Pons (tissue), 1 donor: Measurements from ENCODE around the gene CSF1R.
"Not testable (repeated sequence)": the region's sequence is repeated elsewhere in the genome, so short reads cannot be mapped to it uniquely, and the experiment has no call there.

Experiments
- DNase-seq: peaks from one replicate; pipeline ENCODE4 v3.0.0-alpha.2; 2016; ENCODE audit warnings: low spot score

CSF1R gene

DNA sequence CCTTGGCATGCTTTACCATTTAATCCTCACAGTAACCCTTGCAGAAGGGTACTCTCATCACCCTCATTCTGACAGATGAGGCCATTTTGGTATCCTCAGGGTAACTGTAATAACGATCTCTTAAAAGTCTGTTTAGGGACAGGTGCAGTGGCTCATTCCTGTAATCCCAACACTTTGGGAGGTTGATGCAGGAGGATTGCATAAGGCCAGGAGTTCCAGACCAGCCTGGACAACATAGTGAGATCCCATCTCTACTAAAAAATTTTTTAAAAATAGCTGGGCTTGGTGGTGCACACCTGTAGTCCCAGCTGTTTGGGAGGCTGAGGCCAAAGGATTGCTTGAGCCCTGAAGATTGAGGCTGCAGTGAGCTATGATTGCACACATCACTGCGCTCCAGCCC lies 31.8 kb downstream of the CSF1R start:
- no peak for DNase-seq

DNA sequence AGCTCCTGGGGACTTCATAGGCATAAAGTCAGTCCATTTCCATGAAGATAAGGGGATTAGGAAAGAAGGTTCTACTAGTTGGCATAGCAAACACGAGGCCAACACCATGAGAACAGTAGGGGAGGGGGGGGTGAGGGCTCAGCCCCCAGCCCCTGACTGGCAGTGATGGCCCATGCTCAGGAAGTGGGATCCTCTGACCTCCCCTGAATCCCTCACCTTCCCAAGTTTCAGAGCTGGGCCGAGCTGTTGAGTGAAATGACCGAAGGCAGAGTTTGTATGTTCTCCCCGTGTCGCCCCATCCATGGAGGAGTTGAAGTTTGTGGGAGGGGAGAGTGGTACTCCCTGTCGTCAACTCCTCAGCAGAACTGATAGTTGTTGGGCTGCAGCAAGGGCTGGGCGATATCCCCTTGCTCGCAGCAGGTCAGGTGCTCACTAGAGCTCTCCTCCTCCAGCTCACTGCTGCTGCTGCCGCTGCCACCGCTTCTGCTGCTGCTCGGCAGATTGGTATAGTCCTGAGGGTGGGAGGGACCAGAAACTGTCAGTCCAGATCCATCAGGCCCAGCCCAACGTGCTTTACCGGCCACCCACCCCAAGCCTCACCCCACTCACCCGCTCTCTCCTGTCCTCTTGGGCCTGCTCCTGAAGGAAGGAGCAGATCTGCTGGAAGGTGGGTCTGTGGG lies 32.5 kb downstream of the CSF1R start:
- no peak for DNase-seq

DNA sequence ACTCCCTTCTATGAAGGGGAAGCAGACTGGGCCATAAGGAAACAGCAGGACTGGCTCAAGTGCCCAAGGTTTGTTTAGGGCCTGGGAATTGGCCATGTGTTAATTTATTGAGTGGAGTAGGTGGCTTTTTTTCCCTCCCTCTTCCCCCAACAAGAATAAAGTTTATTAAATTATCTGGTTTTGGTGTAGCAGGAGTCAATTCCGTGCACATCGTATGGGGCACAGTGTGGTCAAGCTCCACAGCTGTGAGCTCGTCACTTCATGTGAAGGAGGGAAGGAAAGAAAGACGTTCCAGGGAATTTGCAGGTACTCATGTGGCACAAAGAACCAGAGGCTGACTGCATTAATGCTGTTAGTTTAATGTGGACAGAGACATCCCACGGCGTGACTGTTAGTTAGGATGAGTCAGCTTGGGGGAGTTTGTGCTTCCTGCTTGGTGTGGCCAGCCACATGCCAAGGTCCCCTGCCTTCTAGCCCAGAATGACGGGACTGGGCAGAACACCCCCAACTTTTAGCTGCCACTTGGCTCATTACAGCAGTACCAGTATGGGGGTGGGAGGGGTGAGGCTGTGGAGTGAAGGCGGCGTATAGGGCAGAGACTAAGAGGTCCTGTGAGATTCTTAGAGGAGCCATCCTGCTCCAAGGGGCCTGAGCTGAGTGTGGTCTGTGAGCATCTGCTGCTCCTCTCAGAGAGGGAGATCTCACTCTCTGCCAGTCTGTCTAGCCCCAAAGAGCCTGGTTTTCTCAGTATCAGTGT lies 33.2 kb downstream of the CSF1R start:
- no peak for DNase-seq

DNA sequence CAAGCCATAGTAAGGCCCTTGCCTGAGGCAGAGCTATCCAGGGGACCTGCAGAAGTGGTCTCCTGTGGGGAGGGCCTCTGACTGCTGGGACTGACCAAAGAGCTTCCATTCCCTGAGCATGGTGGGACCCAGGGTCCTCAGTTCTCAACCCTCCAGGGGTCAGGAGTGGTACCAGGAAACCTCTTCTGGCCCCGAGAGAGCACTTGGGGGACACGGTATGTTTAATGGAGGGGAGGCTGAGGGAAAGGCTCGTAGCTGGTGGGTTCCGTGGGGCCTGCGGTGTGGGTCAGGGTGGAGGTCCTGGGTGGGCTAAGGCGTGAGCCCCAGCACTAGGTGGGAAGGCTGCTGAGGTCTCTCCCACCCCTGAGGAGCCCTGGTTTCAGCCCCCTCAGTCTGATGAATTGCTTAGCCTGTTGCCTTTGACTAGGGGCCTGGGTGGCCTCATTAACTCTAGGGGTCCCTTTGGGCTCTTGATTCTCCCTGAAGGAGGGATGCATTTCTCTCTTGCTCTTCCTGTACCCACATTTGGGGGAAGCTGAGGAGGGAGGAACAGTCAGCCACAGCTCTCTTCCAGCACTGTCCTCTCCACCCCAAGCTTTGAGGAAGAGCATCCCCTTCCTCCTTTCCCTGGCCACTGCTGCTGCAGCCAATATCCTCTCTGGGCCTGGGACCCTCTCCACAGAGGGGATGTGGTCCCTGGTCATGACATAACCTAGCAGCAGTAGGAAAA lies 34.0 kb downstream of the CSF1R start:
- no peak for DNase-seq

DNA sequence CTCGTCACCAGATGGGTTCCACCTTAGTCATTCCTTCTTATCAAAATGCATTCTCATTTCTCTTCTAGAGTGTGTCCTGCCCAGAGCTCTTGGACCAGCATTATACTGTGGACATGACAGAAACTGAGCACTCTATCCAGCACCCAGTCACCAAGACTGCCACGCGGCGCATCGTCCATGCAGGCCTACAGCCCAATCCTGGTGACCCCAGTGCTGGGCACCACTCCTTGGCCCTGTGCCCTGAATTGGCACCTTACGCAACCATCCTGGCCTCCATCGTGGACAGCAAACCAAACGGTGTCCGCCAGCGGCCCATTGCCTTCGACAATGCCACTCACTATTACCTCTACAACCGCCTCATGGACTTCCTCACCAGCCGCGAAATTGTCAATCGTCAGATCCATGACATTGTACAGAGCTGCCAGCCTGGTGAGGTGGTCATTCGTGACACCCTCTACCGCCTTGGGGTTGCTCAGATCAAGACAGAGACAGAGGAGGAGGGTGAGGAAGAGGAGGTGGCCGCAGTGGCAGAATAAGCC lies 34.6 kb downstream of the CSF1R start:
- DNase-seq = no peak

DNA sequence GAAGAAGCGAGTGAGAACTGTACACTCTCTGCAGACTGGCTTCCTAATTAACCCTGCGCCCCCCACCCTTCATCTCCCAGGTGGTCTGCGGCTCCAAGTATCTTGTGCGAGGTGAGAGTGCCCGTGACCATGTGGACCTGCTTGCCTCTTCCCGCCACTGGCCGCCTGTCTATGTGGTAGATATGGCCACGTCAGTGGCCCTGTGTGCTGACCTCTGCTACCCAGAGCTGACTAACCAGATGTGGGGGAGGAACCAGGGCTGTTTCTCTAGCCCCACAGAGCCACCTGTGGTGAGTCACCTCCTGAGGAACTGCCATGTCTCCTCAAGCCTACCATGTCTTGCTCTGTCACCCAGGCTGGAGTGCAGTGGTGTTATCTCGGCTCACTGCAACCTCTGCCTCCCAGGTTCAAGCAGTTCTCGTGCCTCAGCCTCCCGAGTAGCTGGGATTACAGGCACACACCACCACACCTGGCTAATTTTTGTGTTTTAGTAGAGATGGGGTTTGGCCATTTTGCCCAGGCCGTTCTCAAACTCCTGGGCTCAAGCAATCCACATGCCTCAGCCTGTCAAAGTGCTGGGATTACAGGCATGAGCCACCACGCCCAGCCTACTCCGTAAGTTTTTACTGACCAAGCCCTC lies 36.1 kb downstream of the CSF1R start:
- DNase-seq = not testable (repeated sequence)

DNA sequence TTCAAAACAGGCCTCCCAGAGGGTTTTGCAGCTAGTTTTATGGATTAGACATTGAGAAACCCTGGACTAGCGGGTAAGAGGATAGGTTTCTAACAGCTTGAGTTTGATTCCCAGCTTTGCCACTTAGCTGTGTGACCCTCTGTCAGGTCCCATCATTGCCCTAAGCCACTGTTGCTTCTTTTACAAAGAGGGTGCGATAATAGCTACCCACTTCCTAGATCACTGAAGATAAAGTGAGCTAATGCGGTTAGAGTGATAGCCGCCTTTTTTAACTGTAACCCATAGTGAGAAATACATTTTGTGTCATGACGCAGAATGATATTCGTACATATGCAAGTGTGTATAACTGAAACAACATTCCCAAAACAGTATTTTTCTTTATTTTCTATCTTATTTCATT lies 40.3 kb downstream of the CSF1R start:
- no peak for DNase-seq

DNA sequence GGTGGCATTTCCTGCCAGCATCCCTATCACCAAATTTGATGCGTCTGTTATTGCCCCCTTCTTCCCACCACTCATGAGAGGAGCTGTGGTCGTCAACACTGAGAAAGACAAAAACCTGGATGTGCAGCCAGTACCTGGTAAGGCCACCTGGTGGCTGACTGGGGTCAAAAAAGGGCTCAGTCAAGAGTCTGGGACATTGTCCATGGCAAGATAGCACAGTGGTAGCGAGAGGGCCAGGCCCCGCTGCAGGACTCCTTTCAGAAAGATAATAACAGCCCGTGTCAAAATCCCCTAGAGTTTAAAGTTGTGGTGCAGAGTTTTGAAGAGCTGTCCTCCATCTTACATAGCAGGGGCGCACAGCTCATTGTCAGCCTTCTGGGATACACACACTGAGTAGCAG lies 40.8 kb downstream of the CSF1R start:
- no peak for DNase-seq

DNA sequence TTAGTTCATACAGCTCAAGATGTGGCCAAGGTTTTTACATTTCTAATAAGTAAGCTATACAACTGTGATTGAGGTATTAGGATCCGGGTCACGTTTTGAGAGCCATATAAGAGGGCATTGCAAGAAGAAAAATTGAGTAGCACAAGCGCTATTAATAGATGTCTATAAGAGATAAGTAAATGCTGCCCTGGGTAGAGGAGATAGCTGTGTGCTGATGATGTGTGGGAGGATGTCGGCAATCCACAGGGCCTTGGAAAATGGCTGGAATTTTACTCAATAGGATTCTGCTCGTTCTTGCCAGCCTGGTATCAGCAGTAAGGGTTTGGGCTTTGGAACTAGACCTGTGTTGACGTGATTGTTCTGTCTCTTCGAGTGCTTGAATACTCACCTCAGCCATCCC lies 41.6 kb downstream of the CSF1R start:
- no peak for DNase-seq

DNA sequence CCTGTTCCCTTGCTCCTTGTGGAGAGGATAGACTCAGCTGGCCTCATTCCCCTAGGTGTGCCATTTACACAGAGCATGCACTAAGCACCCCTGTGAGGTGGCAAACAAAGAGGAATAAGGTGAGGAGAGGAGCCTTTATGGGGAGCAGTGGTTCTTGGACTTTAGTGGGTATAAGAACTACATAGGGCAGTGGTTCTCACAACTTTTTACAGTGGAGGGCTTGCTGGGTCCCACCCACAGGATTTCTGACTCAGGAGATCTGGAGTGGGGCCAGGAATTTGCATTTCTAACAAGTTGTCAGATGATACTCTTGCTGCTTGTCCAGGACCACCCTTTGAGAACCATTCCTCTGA lies 42.0 kb downstream of the CSF1R start:
- DNase-seq = no peak

DNA sequence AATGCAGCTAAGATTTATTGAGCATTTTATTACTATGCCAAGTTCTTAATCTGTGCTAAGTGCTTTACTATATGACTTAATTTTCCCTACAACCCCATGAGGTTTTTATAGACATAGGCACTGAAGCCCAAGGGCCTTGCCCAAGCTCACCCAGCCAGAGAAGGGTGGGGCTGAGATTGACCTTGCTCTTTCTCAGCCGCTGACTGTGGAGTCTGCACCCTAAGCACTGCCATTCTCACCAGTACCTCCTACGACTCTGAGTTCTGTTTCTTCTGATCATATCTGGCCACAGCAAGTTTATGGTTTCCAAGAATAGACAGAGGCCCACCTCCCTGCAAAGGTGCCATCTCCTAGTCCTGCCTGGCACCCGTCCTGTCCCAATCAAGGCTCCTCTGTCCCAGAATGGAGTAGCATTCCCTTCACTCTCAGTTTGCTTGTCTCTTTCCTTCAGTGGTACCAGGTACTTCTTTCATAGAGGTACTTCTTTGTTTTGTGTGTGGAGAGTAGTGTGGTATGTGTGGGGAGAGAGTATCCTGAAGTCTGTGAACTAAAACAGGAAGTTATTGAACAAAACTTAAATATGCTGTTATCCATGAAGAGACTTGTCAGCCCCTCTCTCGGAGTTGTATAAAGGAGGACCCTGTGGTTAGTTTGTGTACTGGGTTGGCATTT lies 42.6 kb downstream of the CSF1R start:
- DNase-seq = no peak

DNA sequence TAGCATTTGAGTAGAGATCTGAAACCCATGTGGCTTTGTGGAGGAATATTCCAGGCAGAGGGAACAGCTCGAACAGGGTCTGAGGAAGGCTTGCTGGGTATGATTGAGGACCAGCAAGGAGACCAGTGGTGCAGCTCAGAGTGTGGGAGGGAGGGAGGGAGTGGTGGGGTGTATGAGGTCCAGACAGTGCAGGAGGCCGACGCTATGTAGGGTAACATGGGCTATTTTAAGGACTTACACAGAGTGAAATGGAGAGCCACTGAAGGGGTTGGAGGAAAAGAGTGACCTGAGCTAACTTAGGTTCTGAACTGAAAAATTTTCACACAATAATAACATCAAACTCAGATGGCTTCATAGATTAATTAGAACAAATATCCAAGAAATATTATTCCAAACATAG lies 43.9 kb downstream of the CSF1R start:
- no peak for DNase-seq

DNA sequence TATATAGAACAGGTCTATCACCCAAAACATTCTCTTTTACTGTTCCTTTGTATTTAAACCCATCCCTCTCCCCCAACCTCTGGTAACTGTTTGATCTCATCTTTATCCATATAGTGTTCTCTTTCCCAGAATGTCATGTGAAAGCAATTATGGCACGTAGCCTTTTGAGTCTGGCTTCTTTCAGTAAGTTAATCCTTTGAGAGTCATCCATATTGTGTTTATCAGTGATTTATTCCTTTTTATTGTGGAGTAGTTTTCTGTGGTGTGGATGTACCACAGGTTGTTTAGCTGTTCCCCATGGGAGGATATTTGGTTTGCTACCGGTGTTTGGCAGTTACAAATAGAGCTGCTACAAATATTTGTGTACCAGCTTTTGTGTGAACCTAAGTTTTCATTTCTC lies 47.8 kb downstream of the CSF1R start:
- DNase-seq = no peak

DNA sequence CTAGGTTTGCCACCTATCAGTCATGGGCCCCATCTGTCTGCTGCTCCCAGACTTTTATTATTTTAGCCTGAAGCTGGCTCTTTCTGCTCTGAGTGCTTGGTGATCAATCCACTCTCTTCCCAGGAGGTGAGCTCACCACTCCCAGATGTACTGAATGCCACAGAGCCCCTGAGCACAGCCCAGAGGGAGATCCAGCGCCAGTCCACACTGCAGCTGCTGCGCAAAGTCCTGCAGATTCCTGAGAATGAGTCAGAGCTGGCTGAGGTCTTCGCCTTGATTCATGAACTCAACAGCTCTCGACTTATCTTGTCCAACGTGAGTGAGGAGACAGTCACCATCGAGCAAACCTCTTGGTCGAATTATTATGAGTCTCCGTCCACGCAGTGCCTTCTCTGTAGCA lies 49.8 kb downstream of the CSF1R start:
- no peak for DNase-seq

DNA sequence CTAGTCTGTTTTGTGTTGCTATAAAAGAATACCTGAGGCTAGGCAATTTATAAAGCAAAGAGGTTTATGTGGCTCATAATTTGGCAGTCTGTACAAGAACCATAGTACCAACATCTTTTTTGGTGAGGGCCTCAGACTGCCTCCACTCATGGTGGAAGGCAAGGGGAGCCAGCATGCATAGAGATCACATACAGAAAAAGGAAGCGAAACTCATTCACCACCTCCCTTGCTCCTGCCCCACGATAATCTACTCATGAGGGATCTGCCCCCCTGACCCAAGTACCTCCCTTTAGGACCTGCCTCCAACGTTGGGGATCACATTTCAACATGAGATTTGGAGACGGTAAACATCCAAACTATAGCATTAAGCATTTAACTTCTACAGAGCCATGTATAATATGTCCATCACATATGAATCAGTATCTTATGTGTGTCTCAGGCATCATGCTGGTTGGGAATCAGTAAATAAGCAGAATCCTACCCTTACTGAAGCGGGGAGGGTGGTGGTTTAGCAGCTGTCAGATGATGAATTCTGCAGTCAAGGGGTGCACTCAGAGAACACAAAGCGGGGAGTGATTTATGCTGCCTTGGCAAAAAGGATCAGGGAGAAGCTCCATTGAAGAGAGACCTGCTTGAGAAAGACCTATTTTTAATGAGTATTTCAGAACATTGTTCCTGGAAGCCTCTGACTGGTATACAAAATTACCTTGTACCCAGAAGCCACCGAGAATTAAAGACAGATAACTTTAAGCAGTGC lies 51.0 kb downstream of the CSF1R start:
- no peak for DNase-seq

DNA sequence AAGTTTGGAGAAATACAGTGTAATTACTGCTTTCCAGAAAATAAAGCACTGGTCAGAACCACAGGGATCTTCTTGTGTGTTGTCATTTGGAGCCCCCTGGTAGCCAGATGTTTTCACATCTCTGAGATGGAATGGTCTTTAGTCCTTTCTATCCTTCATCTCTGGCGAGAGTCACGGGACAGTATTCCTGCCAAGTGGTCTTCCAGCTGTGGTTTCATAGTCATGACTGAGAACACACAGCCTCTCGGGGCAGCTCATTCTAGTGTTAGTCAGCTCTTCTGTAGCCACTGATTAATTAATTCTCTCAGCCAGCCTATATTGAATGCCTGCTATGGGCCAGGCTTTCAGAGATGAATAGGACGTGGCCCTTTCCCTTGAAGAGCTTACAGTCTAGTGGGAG lies 51.7 kb downstream of the CSF1R start:
- DNase-seq = no peak

DNA sequence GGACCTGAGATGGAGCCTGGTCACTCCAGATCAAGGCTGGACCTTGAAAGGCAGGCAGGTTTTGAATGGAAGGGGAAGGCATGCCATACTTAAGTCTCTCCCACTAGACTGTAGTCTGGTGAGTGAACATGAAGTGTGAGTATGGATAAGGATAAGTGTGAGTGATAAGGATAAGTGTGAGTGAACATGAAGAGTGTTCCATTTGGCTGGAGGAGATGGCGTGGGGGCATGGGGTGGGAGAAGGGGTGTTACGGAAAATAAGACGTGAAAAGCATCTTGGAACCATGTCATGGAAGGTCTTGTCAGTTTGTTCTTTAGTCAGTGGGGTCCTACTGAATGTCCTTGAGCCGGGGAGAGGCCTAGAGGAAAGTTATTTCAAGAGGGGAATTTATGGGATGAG lies 53.0 kb downstream of the CSF1R start:
- no peak for DNase-seq

DNA sequence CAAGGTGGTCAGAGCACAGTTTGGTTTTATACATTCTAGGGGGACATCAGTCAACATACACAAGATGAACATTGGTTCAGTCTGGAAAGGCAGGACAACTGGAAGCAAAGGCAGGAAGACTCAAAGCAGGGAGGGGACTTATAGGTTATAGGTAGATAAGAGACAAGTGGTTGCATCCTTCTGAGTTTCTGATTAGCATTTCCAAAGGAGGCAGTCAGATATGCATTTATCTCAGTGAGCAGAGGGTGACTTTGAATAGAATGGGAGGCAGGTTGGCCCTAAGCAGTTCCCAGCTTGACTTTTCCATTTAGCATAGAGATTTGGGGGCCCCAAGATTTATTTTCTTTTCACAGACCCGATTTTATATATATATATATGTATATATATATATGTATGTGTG lies 58.3 kb downstream of the CSF1R start:
- DNase-seq = not testable (repeated sequence)

DNA sequence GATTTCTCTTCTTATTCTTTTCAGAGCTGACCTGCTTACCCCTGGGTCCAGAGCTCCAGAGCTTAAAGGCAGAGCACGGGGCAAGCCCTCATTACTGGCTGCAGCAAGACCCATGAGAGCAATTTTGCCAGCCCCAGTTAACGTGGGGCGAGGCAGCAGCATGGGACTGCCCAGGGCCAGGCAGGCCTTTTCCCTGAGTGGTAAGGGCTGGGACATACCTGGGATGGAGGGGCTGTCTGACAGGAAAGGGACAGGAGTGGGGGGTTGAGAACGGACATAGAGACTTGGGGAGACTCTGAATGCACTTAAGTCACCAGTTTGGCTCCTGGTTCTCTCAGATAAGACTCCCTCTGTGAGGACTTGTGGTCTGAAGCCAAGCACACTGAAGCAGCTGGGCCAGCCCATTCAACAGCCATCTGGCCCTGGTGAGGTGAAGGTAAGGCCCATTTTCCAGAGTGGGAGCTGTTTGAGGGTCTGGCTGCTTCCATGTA lies 59.6 kb downstream of the CSF1R start:
- no peak for DNase-seq

DNA sequence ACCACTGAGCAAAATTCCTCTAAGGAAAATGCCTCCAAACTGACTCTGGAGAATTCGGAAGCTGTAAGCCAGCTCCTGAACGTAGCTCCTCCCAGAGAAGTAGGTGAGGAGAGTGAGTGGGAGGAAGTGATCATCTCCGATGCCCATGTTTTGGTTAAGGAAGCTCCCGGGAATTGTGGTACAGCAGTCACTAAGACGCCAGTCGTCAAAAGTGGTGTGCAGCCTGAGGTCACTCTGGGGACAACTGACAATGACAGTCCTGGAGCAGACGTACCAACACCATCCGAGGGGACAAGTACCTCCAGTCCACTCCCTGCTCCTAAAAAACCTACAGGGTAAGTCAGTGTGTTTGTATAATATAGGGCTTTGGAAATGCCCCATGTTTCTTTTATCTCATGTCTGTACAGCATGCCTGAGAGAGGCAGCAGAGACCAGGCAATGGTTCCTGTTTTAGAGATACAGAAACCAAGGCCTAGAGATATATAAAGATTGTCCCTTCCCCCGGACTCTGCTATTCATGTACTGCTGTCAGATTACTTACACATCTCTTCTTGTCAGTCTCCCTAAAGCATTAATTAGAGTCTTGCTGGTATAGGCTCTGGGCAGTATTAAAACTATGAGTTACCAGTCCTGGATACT lies 61.9 kb downstream of the CSF1R start:
- no peak for DNase-seq

DNA sequence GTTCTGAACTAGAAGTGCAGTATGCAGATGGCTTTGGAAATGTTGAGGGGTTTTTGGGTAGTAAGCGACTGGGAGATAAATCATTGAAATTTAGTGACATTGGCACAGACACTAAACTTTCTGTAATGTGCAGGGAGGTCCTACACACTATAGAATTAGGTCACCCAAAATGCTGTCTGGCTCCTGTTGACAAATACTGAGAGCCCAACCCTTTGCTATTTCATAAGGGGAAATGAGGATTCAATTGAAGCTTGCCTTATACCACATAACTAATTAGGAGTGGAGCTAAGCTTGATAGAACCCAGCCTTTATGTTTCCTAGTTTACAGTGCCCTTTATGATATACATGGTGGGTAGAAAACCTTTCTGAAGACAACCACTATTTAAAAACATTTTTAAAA lies 63.2 kb downstream of the CSF1R start:
- no peak for DNase-seq
